Prostate gland (tissue), 2 donors: ENCODE data around the gene IDUA. TPM values are rescaled to one million over a fixed set of nuclear protein-coding genes. Genes with fewer than 3 reads are reported as not detected.

Experiments
- DNase-seq: peaks from one replicate; pipeline ENCODE4 v3.0.0-alpha.2; 2019; ENCODE audit warnings: low spot score
- H3K27ac ChIP-seq, 2 donors: fragments of 200-600 bp; sonication (generic); 2 replicates each; pipeline ENCODE4 v1.5.1; 2017 to 2019
- H3K27me3 ChIP-seq: fragments of 200-600 bp; sonication (generic); replicated peaks from 2 replicates; pipeline ENCODE4 v1.5.1; 2019; ENCODE audit not compliant: insufficient read depth
- H3K36me3 ChIP-seq, 2 donors: fragments of 200-600 bp; sonication (generic); 1 replicate in 1 of 2; 2 replicates in 1 of 2; pipeline versions ENCODE4 v1.5.1 to v1.8.1; 2017 to 2019
- H3K4me1 ChIP-seq: fragments of 200-600 bp; sonication (generic); replicated peaks from 2 replicates; pipeline ENCODE4 v1.5.1; 2019
- H3K4me3 ChIP-seq, 2 donors: fragments of 200-600 bp; sonication (generic); 2 replicates each; pipeline ENCODE4 v1.5.1; 2017 to 2019
- H3K9me3 ChIP-seq: fragments of 200-600 bp; sonication (generic); 2 replicates; pipeline ENCODE4 v1.5.1; 2017
- POLR2A ChIP-seq: fragments of 450-650 bp; IDR thresholded peaks from one replicate; pipeline ENCODE4 v1.6.1; 2016; ENCODE audit warnings: antibody characterized with exemption, mild to moderate bottlenecking
- POLR2AphosphoS5 ChIP-seq: sonication (generic); formaldehyde crosslinking; IDR thresholded peaks from one replicate; pipeline ENCODE4 v1.6.1; 2017; ENCODE audit warnings: antibody characterized with exemption
- WGBS: methylation state at CpG from one replicate; pipeline ENCODE4 v1.1.5; 2018; 5-methylcytosine and 5-hydroxymethylcytosine counted together
- intact Hi-C: fragments of 100-400 bp; cut with DNase I; formaldehyde crosslinking; loops from one replicate; pipeline ENCODE4 v1.14.2; 2022
- total RNA-seq, 2 donors: library from RNA; depleted of rRNA; stranded (reverse); fragments of >200 nt; gene quantifications; one replicate each; pipeline ENCODE4 v1.1.0, GENCODE V29; 2016
- TF ChIP-seq, protein P1 (sequence below), 4 experiments: fragments of 200-600 bp in 2 of 4; fragments of 450-650 bp in 2 of 4; sonication (generic) in 2 of 4; IDR thresholded peaks; 1 replicate in 3 of 4; 2 replicates in 1 of 4; pipeline ENCODE4 v1.5.1; 2016 to 2019; ENCODE audit warnings: antibody characterized with exemption in 4 of 4, mild to moderate bottlenecking in 2 of 4, moderate library complexity in 2 of 4

IDUA gene
- total RNA-seq, 2 donors from 2014 or later, result 53.6 to 56.8 TPM

DNA sequence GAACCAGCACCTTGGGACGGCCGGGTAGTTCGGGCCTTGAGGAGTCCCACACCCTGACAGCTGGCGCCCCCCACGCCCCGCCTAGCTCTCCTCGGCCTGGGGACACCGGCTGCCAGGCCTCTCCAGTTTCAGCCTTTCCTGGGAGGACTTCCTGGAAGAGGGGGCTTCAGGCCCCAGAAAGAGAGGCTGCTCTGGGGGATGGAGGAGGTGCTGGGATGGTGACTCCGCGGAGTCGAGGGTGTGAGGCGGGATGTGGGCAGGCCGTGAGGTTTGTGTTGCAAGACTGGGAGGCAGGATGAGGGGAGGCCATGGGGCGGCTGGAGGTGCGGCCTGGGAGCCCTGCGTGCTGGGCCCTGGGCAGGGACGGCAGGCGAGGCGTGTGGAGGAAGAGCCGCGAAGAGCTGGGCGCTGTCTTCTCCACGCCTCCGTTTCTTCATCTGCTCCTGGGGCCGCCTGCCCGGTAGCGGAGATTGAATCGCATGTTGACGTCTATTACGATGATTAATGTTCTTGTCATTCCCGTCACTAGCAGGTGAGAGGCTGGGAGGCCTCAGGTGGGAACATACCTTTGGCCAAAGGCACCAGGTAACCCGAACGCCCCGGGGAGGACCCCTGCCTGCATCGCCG, 23.7 kb downstream of the IDUA start:
- H3K36me3 ChIP-seq, result no peaks in the 10 kb centered on the region
- peak; percentile 35 for TF ChIP-seq POLR2A
- TF ChIP-seq, protein P1, sequence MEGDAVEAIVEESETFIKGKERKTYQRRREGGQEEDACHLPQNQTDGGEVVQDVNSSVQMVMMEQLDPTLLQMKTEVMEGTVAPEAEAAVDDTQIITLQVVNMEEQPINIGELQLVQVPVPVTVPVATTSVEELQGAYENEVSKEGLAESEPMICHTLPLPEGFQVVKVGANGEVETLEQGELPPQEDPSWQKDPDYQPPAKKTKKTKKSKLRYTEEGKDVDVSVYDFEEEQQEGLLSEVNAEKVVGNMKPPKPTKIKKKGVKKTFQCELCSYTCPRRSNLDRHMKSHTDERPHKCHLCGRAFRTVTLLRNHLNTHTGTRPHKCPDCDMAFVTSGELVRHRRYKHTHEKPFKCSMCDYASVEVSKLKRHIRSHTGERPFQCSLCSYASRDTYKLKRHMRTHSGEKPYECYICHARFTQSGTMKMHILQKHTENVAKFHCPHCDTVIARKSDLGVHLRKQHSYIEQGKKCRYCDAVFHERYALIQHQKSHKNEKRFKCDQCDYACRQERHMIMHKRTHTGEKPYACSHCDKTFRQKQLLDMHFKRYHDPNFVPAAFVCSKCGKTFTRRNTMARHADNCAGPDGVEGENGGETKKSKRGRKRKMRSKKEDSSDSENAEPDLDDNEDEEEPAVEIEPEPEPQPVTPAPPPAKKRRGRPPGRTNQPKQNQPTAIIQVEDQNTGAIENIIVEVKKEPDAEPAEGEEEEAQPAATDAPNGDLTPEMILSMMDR (IDR thresholded peaks at IDR 0.05), result no peak
- peak; percentile 70 for TF ChIP-seq POLR2AphosphoS5
- no peaks in the 10 kb centered on the region for H3K27me3 ChIP-seq
- peak; percentile 68 for DNase-seq
- under 1% methylated on average over 30 of the region's 36 CpGs for WGBS
- peak overlapping the region; percentile 51 to 68 for H3K27ac ChIP-seq
- intact Hi-C loops, result loop anchor here (2.0 kb wide), 1 partner anchor 336 kb away; the partner anchor contains the start of gene UVSSA
- peaks cover 8% of the 10 kb centered on the region for H3K4me1 ChIP-seq
- no peaks in the 10 kb centered on the region for H3K9me3 ChIP-seq
- H3K4me3 ChIP-seq, result peak overlapping the region; percentile 37 to 40

- Histone ChIP-seq H3K27ac (peak within 1 kb of the TSS; percentile 51 to 68), H3K4me1 (peaks cover 8% of the 10 kb centered on the region), H3K9me3 (no peaks in the 10 kb centered on the region), H3K36me3 (no peaks in the 10 kb centered on the region), H3K27me3 (no peaks in the 10 kb centered on the region), H3K4me3 (peak within 1 kb of the TSS; percentile 40 to 49)
- TF ChIP-seq POLR2A, result no peak
- TF ChIP-seq, protein P1 (IDR thresholded peaks at IDR 0.05), result no peak
- no peak for TF ChIP-seq POLR2AphosphoS5
- WGBS, result 0% methylated on average over 6 of the region's 89 CpGs
- intact Hi-C loops, result loop anchor here (2.0 kb wide), 1 partner anchor 336 kb away; the partner anchor contains the start of gene UVSSA
- peak; percentile 92 for DNase-seq
These were observed 24.3 kb downstream of the IDUA start, which contains the start of gene FGFRL1 for GRCh38 chr4:1011022-1011665. TSS of gene FGFRL1 (plus strand) at chr4:1011626. CDS start at chr4:1012486, 860 bp downstream.

DNA sequence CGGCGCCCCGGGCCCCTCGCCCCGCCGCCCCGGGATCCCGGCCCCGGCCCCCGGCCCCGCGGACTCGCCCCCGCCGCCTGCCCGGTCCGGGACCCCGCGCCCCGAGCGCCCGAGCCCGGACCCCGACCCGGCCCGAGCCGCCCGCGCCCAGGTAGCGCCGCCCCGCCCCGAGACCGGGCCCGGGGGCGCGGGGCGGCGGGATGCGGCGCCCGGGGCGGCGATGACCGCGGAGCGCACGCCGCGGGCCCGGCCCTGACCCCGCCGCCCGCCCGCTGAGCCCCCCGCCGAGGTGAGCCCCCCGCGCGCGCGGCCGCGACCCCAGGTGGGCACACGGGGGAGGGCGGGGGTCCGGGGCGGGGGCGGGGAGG, 24.8 kb downstream of the IDUA start:
- intact Hi-C loops, result loop anchor here (2.0 kb wide), 1 partner anchor 335 kb away; the partner anchor contains the start of gene UVSSA
- H3K4me3 ChIP-seq, result peak overlapping the region; percentile 40 to 49
- TF ChIP-seq POLR2AphosphoS5 (no peak), POLR2A (no peak)
- TF ChIP-seq, protein P1 (IDR thresholded peaks at IDR 0.05), result no peak
- H3K27me3 ChIP-seq, result no peaks in the 10 kb centered on the region
- H3K9me3 ChIP-seq, result no peaks in the 10 kb centered on the region
- no peak overlapping the region for H3K27ac ChIP-seq
- no CpG with 5 or more reads among the region's 69 CpGs for WGBS
- H3K4me1 ChIP-seq, result peaks cover 8% of the 10 kb centered on the region
- H3K36me3 ChIP-seq, result no peaks in the 10 kb centered on the region
- DNase-seq, result no peak

GRCh38 chr4:1012034-1012739, 25.3 kb downstream of the IDUA start:
- H3K9me3 ChIP-seq, result no peaks in the 10 kb centered on the region
- DNase-seq, result peak; percentile 31
- peaks cover 8% of the 10 kb centered on the region for H3K4me1 ChIP-seq
- TF ChIP-seq, protein P1 (IDR thresholded peaks at IDR 0.05), result no peak
- peak; percentile 31 for TF ChIP-seq POLR2A
- no peak for TF ChIP-seq POLR2AphosphoS5
- intact Hi-C loops, result no loop called here
- 0% methylated on average over 19 of the region's 69 CpGs for WGBS
- no peak overlapping the region for H3K27ac ChIP-seq
- no peaks in the 10 kb centered on the region for H3K27me3 ChIP-seq
- H3K4me3 ChIP-seq, result peak overlapping the region; percentile 40 to 49
- H3K36me3 ChIP-seq, result no peaks in the 10 kb centered on the region
